WTC11 (cell line): Measurements from ENCODE around the gene CERT1. TPM values are rescaled to one million over a fixed set of nuclear protein-coding genes. Genes with fewer than 3 reads are reported as not detected.
A peak's percentile ranks its signal among the peaks of the same experiment; 100 is the strongest.

Source experiments
- ATAC-seq: fragments of 200-7000 bp; cut with Tn5 transposase; 2 replicates; pipeline ENCODE4 v1.10.0; 2021; ENCODE audit warnings: mild to moderate bottlenecking, moderate library complexity
- CTCF ChIA-PET: fragments of 300-600 bp; sonication (Branson Sonifier 250); formaldehyde crosslinking; loops from one replicate; lab custom pipeline; 2021; ENCODE audit warnings: antibody characterized with exemption; lab: Charles Lee
- POLR2A ChIA-PET: fragments of 350-600 bp; sonication (Branson Sonifier 250); formaldehyde crosslinking; loops from one replicate; lab custom pipeline; 2021; ENCODE audit warnings: antibody characterized with exemption; lab: Charles Lee
- DNase-seq: peaks from one replicate; pipeline ENCODE4 v3.0.0; 2021; ENCODE audit warnings: low spot score
- H3K27ac Mint-ChIP-seq: 2 replicates; pipeline ENCODE4 v1.8.0; 2021; ENCODE audit warnings: mixed read lengths
- H3K27me3 Mint-ChIP-seq: 2 replicates; pipeline ENCODE4 v1.8.0; 2021; ENCODE audit warnings: low read depth, mild to moderate bottlenecking, moderate library complexity, mixed read lengths
- H3K36me3 Mint-ChIP-seq: 2 replicates; pipeline ENCODE4 v1.8.0; 2021; ENCODE audit warnings: mixed read lengths
- H3K4me1 Mint-ChIP-seq: 2 replicates; pipeline ENCODE4 v1.8.0; 2022; ENCODE audit warnings: mixed read lengths
- H3K4me3 Mint-ChIP-seq: 2 replicates; pipeline ENCODE4 v1.8.0; 2021; ENCODE audit warnings: mild to moderate bottlenecking, moderate library complexity, mixed read lengths
- H3K9me3 Mint-ChIP-seq: 2 replicates; pipeline ENCODE4 v1.8.0; 2021; ENCODE audit warnings: mixed read lengths
- ATF3 ChIP-seq: sonication (generic); formaldehyde crosslinking; conservative IDR thresholded peaks from 2 replicates; pipeline ENCODE4 v1.8.1; 2022; ENCODE audit warnings: mild to moderate bottlenecking, missing genetic modification reagents
- CREB1 ChIP-seq: sonication (generic); formaldehyde crosslinking; IDR thresholded peaks from 2 replicates; pipeline ENCODE4 v1.8.0; 2023; ENCODE audit warnings: mild to moderate bottlenecking, missing genetic modification reagents
- E2F1 ChIP-seq: sonication (generic); formaldehyde crosslinking; IDR thresholded peaks from 2 replicates; pipeline ENCODE4 v1.8.0; 2022; ENCODE audit warnings: mild to moderate bottlenecking, missing genetic modification reagents
- EMX1 ChIP-seq: fragments of 250-450 bp; sonication (Bioruptor Pico); IDR thresholded peaks from 2 replicates; pipeline ENCODE4 v1.8.0; 2021; ENCODE audit warnings: mild to moderate bottlenecking
- FOXJ3 ChIP-seq: sonication (generic); formaldehyde crosslinking; IDR thresholded peaks from 2 replicates; pipeline ENCODE4 v1.9.0; 2021; ENCODE audit warnings: missing genetic modification reagents, mild to moderate bottlenecking, borderline replicate concordance
- GABPB1 ChIP-seq: sonication (generic); formaldehyde crosslinking; IDR thresholded peaks from 2 replicates; pipeline ENCODE4 v1.8.1; 2023; ENCODE audit warnings: mild to moderate bottlenecking, missing genetic modification reagents
- IRF1 ChIP-seq: sonication (generic); formaldehyde crosslinking; IDR thresholded peaks from 2 replicates; pipeline ENCODE4 v1.8.0; 2023; ENCODE audit warnings: missing genetic modification reagents
- JAZF1 ChIP-seq: fragments of 250-450 bp; sonication (Bioruptor Pico); IDR thresholded peaks from 2 replicates; pipeline ENCODE4 v1.9.0; 2021; ENCODE audit warnings: moderate library complexity, mild to moderate bottlenecking, inconsistent platforms
- JUN ChIP-seq: sonication (generic); formaldehyde crosslinking; IDR thresholded peaks from 2 replicates; pipeline ENCODE4 v1.8.0; 2023; ENCODE audit warnings: mild to moderate bottlenecking, missing genetic modification reagents
- NFE2L1 ChIP-seq: sonication (generic); formaldehyde crosslinking; IDR thresholded peaks from 2 replicates; pipeline ENCODE4 v1.8.1; 2023; ENCODE audit warnings: missing genetic modification reagents
- NR1H2 ChIP-seq: sonication (generic); formaldehyde crosslinking; IDR thresholded peaks from 2 replicates; pipeline ENCODE4 v1.9.0; 2021; ENCODE audit warnings: mild to moderate bottlenecking, moderate library complexity, missing genetic modification reagents
- NR3C1 ChIP-seq: sonication (generic); formaldehyde crosslinking; conservative IDR thresholded peaks from 2 replicates; pipeline ENCODE4 v1.8.1; 2023; ENCODE audit warnings: low read depth, mild to moderate bottlenecking, missing genetic modification reagents
- PRDM15 ChIP-seq: sonication (generic); formaldehyde crosslinking; IDR thresholded peaks from 2 replicates; pipeline ENCODE4 v1.8.0; 2022; ENCODE audit warnings: missing genetic modification reagents
- SMAD3 ChIP-seq: sonication (generic); formaldehyde crosslinking; IDR thresholded peaks from 2 replicates; pipeline ENCODE4 v1.8.0; 2022; ENCODE audit warnings: missing genetic modification reagents, mild to moderate bottlenecking, borderline replicate concordance
- SMAD4 ChIP-seq: sonication (generic); formaldehyde crosslinking; IDR thresholded peaks from 2 replicates; pipeline ENCODE4 v1.8.0; 2022; ENCODE audit warnings: mild to moderate bottlenecking, missing genetic modification reagents
- TEAD1 ChIP-seq: sonication (generic); formaldehyde crosslinking; IDR thresholded peaks from 2 replicates; pipeline ENCODE4 v1.8.0; 2022; ENCODE audit warnings: mild to moderate bottlenecking, missing genetic modification reagents
- USF1 ChIP-seq: sonication (generic); formaldehyde crosslinking; IDR thresholded peaks from 2 replicates; pipeline ENCODE4 v1.8.0; 2022; ENCODE audit warnings: mild to moderate bottlenecking, missing genetic modification reagents
- USF2 ChIP-seq: sonication (generic); formaldehyde crosslinking; IDR thresholded peaks from 2 replicates; pipeline ENCODE4 v1.8.1; 2023; ENCODE audit warnings: mild to moderate bottlenecking, missing genetic modification reagents, moderate library complexity
- ZBTB43 ChIP-seq: sonication (generic); formaldehyde crosslinking; IDR thresholded peaks from 2 replicates; pipeline ENCODE4 v1.8.1; 2023; ENCODE audit warnings: mild to moderate bottlenecking, missing genetic modification reagents
- ZNF138 ChIP-seq: sonication (generic); formaldehyde crosslinking; conservative IDR thresholded peaks from 2 replicates; pipeline ENCODE4 v1.8.1; 2022; ENCODE audit warnings: mild to moderate bottlenecking, moderate library complexity, missing genetic modification reagents
- ZNF232 ChIP-seq: sonication (generic); formaldehyde crosslinking; IDR thresholded peaks from 2 replicates; pipeline ENCODE4 v1.8.0; 2022; ENCODE audit warnings: mild to moderate bottlenecking, missing genetic modification reagents
- ZNF396 ChIP-seq: fragments of 250-450 bp; sonication (Bioruptor Pico); IDR thresholded peaks from 2 replicates; pipeline ENCODE4 v1.8.0; 2021; ENCODE audit warnings: mild to moderate bottlenecking, moderate library complexity, borderline replicate concordance
- ZNF512 ChIP-seq: sonication (generic); formaldehyde crosslinking; IDR thresholded peaks from 2 replicates; pipeline ENCODE4 v1.8.1; 2022; ENCODE audit warnings: missing genetic modification reagents, borderline replicate concordance
- total RNA-seq: library from RNA; stranded (reverse); gene quantifications from 3 replicates; pipeline ENCODE4 v1.2.3, GENCODE V29; 2021

CERT1 gene
- total RNA-seq, 1 experiment from 2014 or later = 50.8 TPM

GRCh38 chr5:75482482-75482881, 28.9 kb downstream of the CERT1 start (continued):
- TF ChIP-seq ZNF512 (no peak), ATF3 (CRISPR knock-in tag) (no peak)

- Mint-ChIP-seq H3K27me3 (no peaks in the 10 kb centered on the region), H3K27ac (peak overlapping the region; percentile 23; the same call in 1 of the 2 replicates), H3K9me3 (peaks cover 3% of the 10 kb centered on the region), H3K36me3 (no peaks in the 10 kb centered on the region), H3K4me1 (peaks cover 39% of the 10 kb centered on the region), H3K4me3 (no peak overlapping the region)
- no peak for DNase-seq
- no peak for ATAC-seq
- ChIA-PET CTCF (interaction anchor here (1.0 kb wide), 1 partner anchor 431 kb away, joined by 4 read pairs; no protein-coding TSS in a partner anchor), POLR2A (no interaction called here)
- no peak for TF ChIP-seq ZNF512
- TF ChIP-seq NR1H2 = no peak
- TF ChIP-seq CREB1 (CRISPR knock-in tag) = no peak
- no peak for TF ChIP-seq SMAD4 (CRISPR knock-in tag)
- no peak for TF ChIP-seq EMX1 (CRISPR knock-in tag)
- TF ChIP-seq IRF1 = no peak
- no peak for TF ChIP-seq ZNF138 (CRISPR knock-in tag)
- no peak for TF ChIP-seq FOXJ3
These were observed 30.4 kb downstream of the CERT1 start for GRCh38 chr5:75481024-75481423.

GRCh38 chr5:75475364-75475763, 36.1 kb downstream of the CERT1 start:
- Mint-ChIP-seq H3K9me3 (peaks cover 9% of the 10 kb centered on the region), H3K27ac (peak overlapping the region; percentile 85), H3K36me3 (no peaks in the 10 kb centered on the region), H3K27me3 (no peaks in the 10 kb centered on the region), H3K4me1 (peaks cover 44% of the 10 kb centered on the region), H3K4me3 (peak overlapping the region; percentile 48)
- POLR2A ChIA-PET = no interaction called here
- ATAC-seq (peak; percentile 43; the same call in 1 of the 2 replicates), DNase-seq (no peak)
- CTCF ChIA-PET = no interaction called here
- TF ChIP-seq JAZF1 (CRISPR knock-in tag) = no peak
- TF ChIP-seq ZNF232 (CRISPR knock-in tag) = no peak
- no peak for TF ChIP-seq GABPB1
- no peak for TF ChIP-seq JUN (CRISPR knock-in tag)
- TF ChIP-seq NFE2L1 = no peak
- no peak for TF ChIP-seq SMAD3
- no peak for TF ChIP-seq E2F1
- no peak for TF ChIP-seq ZBTB43
- TF ChIP-seq ZNF396 (CRISPR knock-in tag) = no peak
- no peak for TF ChIP-seq USF2 (CRISPR knock-in tag)
- no peak for TF ChIP-seq NR3C1 (CRISPR knock-in tag)
- TF ChIP-seq PRDM15 (CRISPR knock-in tag) = no peak
- no peak for TF ChIP-seq USF1 (CRISPR knock-in tag)
- no peak for TF ChIP-seq TEAD1 (CRISPR knock-in tag)
